Trophoblast cell (in vitro differentiated cells and primary cell): Measurements from ENCODE around the gene ASCC3.

Source experiments
- DNase-seq, 2 donors: peaks; one replicate each; pipeline ENCODE4 v3.0.0-alpha.2; 2016
- H2AFZ ChIP-seq: 2 replicates; pipeline ENCODE4 v1.6.1; 2013; ENCODE audit warnings: low read length, moderate library complexity, mild to moderate bottlenecking; ENCODE audit not compliant: insufficient read depth, poor library complexity
- H2AK5ac ChIP-seq: 2 replicates; pipeline ENCODE4 v1.6.1; 2013; ENCODE audit warnings: mild to moderate bottlenecking, low read length
- H2BK120ac ChIP-seq: 2 replicates; pipeline ENCODE4 v1.6.1; 2013; ENCODE audit warnings: low read length, mild to moderate bottlenecking, moderate library complexity; ENCODE audit not compliant: insufficient read depth, poor library complexity
- H2BK12ac ChIP-seq: 2 replicates; pipeline ENCODE4 v1.6.1; 2013; ENCODE audit warnings: mild to moderate bottlenecking, low read length, moderate library complexity
- H2BK5ac ChIP-seq: 2 replicates; pipeline ENCODE4 v1.6.1; 2013; ENCODE audit warnings: low read length, low read depth, moderate library complexity, mild to moderate bottlenecking; ENCODE audit not compliant: poor library complexity
- H3K14ac ChIP-seq: 2 replicates; pipeline ENCODE4 v1.6.1; 2013; ENCODE audit warnings: mild to moderate bottlenecking, low read length
- H3K18ac ChIP-seq: 2 replicates; pipeline ENCODE4 v1.6.1; 2013; ENCODE audit warnings: mild to moderate bottlenecking, low read length
- H3K23ac ChIP-seq: 2 replicates; pipeline ENCODE4 v1.6.1; 2013; ENCODE audit warnings: low read length
- H3K27ac ChIP-seq: 2 replicates; pipeline ENCODE4 v1.5.1; 2013; ENCODE audit warnings: low read depth, mild to moderate bottlenecking, inconsistent platforms, low read length, moderate library complexity
- H3K27me3 ChIP-seq: 2 replicates; pipeline ENCODE4 v1.6.1; 2013; ENCODE audit warnings: inconsistent platforms, mild to moderate bottlenecking, low read length, moderate library complexity; ENCODE audit not compliant: insufficient read depth
- H3K36me3 ChIP-seq, 2 experiments: 1 replicate in 1 of 2; 2 replicates in 1 of 2; pipeline ENCODE4 v1.6.1; 2013; ENCODE audit warnings: low read length in 2 of 2, mild to moderate bottlenecking in 2 of 2, moderate library complexity in 1 of 2; ENCODE audit not compliant: insufficient read depth in 2 of 2, control insufficient read depth in 1 of 2
- H3K4ac ChIP-seq: 2 replicates; pipeline ENCODE4 v1.6.1; 2013; ENCODE audit warnings: low read depth, mild to moderate bottlenecking, low read length, moderate library complexity
- H3K4me1 ChIP-seq, 2 experiments: 1 replicate in 1 of 2; 2 replicates in 1 of 2; pipeline ENCODE4 v1.6.1; 2013; ENCODE audit warnings: low read length in 2 of 2, mild to moderate bottlenecking in 2 of 2, moderate library complexity in 1 of 2; ENCODE audit not compliant: insufficient read depth in 2 of 2, control insufficient read depth in 1 of 2
- H3K4me2 ChIP-seq: 2 replicates; pipeline ENCODE4 v1.6.1; 2013; ENCODE audit warnings: inconsistent platforms, mild to moderate bottlenecking, low read length, moderate library complexity
- H3K4me3 ChIP-seq: 2 replicates; pipeline ENCODE4 v1.5.1; 2013; ENCODE audit warnings: mild to moderate bottlenecking, low read depth, low read length, inconsistent platforms
- H3K79me1 ChIP-seq: one replicate; pipeline ENCODE4 v1.6.1; 2013; ENCODE audit warnings: low read length
- H3K79me2 ChIP-seq: 2 replicates; pipeline ENCODE4 v1.6.1; 2013; ENCODE audit warnings: low read length, mild to moderate bottlenecking; ENCODE audit not compliant: control insufficient read depth, insufficient read depth, poor library complexity
- H3K9ac ChIP-seq: 2 replicates; pipeline ENCODE4 v1.6.1; 2013; ENCODE audit warnings: mild to moderate bottlenecking, low read length
- H3K9me3 ChIP-seq: 2 replicates; pipeline ENCODE4 v1.6.1; 2013; ENCODE audit warnings: low read depth, mild to moderate bottlenecking, control low read depth, inconsistent platforms, low read length; ENCODE audit not compliant: insufficient read depth
- H4K12ac ChIP-seq: 2 replicates; pipeline ENCODE4 v1.6.1; 2013; ENCODE audit warnings: low read depth, mild to moderate bottlenecking, low read length, moderate library complexity
- H4K8ac ChIP-seq: 2 replicates; pipeline ENCODE4 v1.6.1; 2013; ENCODE audit warnings: low read depth, mild to moderate bottlenecking, low read length, moderate library complexity
- H4K91ac ChIP-seq: one replicate; pipeline ENCODE4 v1.6.1; 2013; ENCODE audit warnings: low read depth, mild to moderate bottlenecking, low read length, moderate library complexity
- whole genome bisulfite sequencing: extraction: QIAGEN DNeasy Blood & Tissue Kit; methylation state at CpG from one replicate; pipeline ENCODE4 v1.1.7; 2013; ENCODE audit warnings: missing lambda C conversion rate; ENCODE audit not compliant: insufficient read length, insufficient coverage; ENCODE audit errors: extremely low coverage; 5-methylcytosine and 5-hydroxymethylcytosine counted together

The ASCC3 gene

GRCh38 chr6:100465701-100466409 is 415.3 kb downstream of the ASCC3 start:
- H3K4ac ChIP-seq: no peak overlapping the region
- H2BK120ac ChIP-seq: no peak overlapping the region
- no peaks in the 10 kb centered on the region for H3K79me1 ChIP-seq
- H3K9me3 ChIP-seq: peaks cover 4% of the 10 kb centered on the region
- H3K79me2 ChIP-seq: no peaks in the 10 kb centered on the region
- no peak overlapping the region for H2BK5ac ChIP-seq
- H2AK5ac ChIP-seq: no peak overlapping the region
- no peak overlapping the region for H3K9ac ChIP-seq
- no peak overlapping the region for H4K8ac ChIP-seq
- H3K4me1 ChIP-seq: peaks cover 8% of the 10 kb centered on the region in 2 experiments
- no peaks in the 10 kb centered on the region for H3K36me3 ChIP-seq
- no peak overlapping the region for H2BK12ac ChIP-seq
- DNase-seq: no peak
- H3K27ac ChIP-seq: no peak overlapping the region
- peaks cover 74% of the 10 kb centered on the region for H3K27me3 ChIP-seq
- H4K91ac ChIP-seq: no peak overlapping the region
- no peak overlapping the region for H4K12ac ChIP-seq
- H3K14ac ChIP-seq: no peak overlapping the region
- no CpG with 5 or more reads among the region's 20 CpGs for WGBS
- H3K23ac ChIP-seq: no peak overlapping the region
- H3K18ac ChIP-seq: no peak overlapping the region
- H3K4me2 ChIP-seq: no peak overlapping the region
- H2AFZ ChIP-seq: no peak overlapping the region
- no peak overlapping the region for H3K4me3 ChIP-seq

GRCh38 chr6:100464903-100465700 is 416.0 kb downstream of the ASCC3 start, which contains the start of gene SIM1:
SIM1 (minus strand) TSS chr6:100464921; CDS start chr6:100463468, 1,453 bp downstream.
- Histone ChIP-seq H3K4ac (no peak within 1 kb of the TSS), H3K23ac (no peak within 1 kb of the TSS), H3K9ac (no peak within 1 kb of the TSS), H3K27me3 (peaks cover 74% of the 10 kb centered on the region), H4K8ac (no peak within 1 kb of the TSS), H3K4me1 (peaks cover 8% of the 10 kb centered on the region in 2 experiments), H3K4me3 (peak within 1 kb of the TSS; percentile 68), H3K9me3 (peaks cover 4% of the 10 kb centered on the region), H2BK12ac (no peak within 1 kb of the TSS), H3K18ac (no peak within 1 kb of the TSS), H2AK5ac (no peak within 1 kb of the TSS), H3K27ac (no peak within 1 kb of the TSS), H4K12ac (peak within 1 kb of the TSS; percentile 35), H2BK5ac (no peak within 1 kb of the TSS), H3K79me2 (no peaks in the 10 kb centered on the region), H3K36me3 (no peaks in the 10 kb centered on the region), H2BK120ac (no peak within 1 kb of the TSS), H3K14ac (no peak within 1 kb of the TSS), H2AFZ (peak within 1 kb of the TSS; percentile 37), H4K91ac (no peak within 1 kb of the TSS), H3K4me2 (peak within 1 kb of the TSS; percentile 65), H3K79me1 (no peaks in the 10 kb centered on the region)
- peak; percentile 94 to 95 for DNase-seq
- no CpG with 5 or more reads among the region's 66 CpGs for WGBS

DNA sequence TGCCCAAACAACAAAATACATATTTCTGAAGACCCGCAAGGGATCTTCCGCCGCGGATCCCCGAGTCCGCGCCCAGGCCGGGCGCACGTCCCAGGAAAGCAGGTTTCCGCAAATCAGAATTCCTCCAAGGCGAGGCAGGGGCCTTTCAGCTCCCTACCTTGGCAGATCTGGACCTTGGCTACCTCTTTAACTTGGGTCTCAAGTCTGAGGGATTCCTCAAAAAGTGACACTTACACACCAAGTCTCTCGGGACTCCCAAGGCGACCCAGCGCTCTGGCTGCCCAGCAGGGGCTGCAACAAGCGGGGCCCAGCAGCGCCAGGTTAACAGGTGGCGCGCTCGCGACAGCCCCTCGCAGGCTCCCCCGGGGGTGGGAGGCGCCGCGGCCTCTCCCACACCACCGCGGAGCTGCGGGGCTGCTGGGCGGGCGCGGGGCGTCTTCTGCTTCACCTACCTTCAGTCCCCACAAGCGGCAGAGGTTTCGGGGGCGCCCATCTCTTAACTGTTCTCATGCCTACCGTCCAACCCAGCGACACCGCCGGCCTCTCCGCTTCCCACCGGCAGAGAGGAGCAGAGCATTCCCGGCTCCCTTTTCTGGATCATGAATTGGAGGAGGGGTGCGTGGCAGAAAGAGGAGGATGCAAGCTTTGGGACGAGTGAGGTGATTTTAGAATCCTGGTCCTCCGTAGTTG is 416.8 kb downstream of the ASCC3 start:
- peaks cover 8% of the 10 kb centered on the region in 2 experiments for H3K4me1 ChIP-seq
- H3K27ac ChIP-seq: no peak overlapping the region
- H2BK12ac ChIP-seq: no peak overlapping the region
- DNase-seq: no peak
- H3K79me2 ChIP-seq: no peaks in the 10 kb centered on the region
- H4K91ac ChIP-seq: no peak overlapping the region
- H4K8ac ChIP-seq: no peak overlapping the region
- H3K9ac ChIP-seq: no peak overlapping the region
- H2AK5ac ChIP-seq: no peak overlapping the region
- H3K79me1 ChIP-seq: no peaks in the 10 kb centered on the region
- H3K18ac ChIP-seq: no peak overlapping the region
- no peak overlapping the region for H4K12ac ChIP-seq
- no peak overlapping the region for H2BK5ac ChIP-seq
- H3K4ac ChIP-seq: no peak overlapping the region
- H3K9me3 ChIP-seq: peaks cover 4% of the 10 kb centered on the region
- H3K27me3 ChIP-seq: peaks cover 68% of the 10 kb centered on the region
- no peak overlapping the region for H3K4me3 ChIP-seq
- no peak overlapping the region for H2BK120ac ChIP-seq
- no peak overlapping the region for H3K23ac ChIP-seq
- no peak overlapping the region for H3K14ac ChIP-seq
- no peaks in the 10 kb centered on the region for H3K36me3 ChIP-seq
- WGBS: no CpG with 5 or more reads among the region's 46 CpGs
- H3K4me2 ChIP-seq: peak overlapping the region; percentile 65
- H2AFZ ChIP-seq: no peak overlapping the region

DNA sequence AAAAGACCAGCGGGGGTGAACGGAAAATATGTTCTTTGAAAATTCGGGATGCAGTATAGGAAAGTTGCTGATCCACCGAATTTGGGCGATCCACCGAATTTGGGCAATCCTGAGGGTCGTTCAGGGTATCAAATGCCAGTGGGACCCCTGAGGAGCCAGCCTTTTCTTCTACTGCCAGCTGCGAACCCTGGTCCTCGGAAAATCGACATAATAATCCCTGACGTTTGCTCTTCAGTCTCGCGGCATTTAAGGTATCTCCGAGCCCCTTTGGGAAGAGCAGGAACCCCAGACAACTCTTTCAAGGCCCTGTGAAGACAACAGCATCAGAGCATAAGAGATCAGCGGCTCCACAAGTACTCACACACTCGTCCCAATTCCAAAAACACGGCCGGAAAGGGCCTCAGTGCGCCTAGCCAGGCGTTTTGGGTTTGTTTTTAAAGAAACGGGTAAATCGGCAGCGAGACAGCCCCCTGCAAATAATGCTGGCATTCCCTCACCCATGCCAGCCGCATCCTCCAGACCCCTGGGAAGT is 417.4 kb downstream of the ASCC3 start:
- Histone ChIP-seq H3K4me2 (peak overlapping the region; percentile 65), H4K8ac (no peak overlapping the region), H3K9me3 (peaks cover 2% of the 10 kb centered on the region), H3K36me3 (no peaks in the 10 kb centered on the region), H3K4me1 (peaks cover 8% of the 10 kb centered on the region in 2 experiments), H2BK12ac (no peak overlapping the region), H2BK5ac (no peak overlapping the region), H2BK120ac (no peak overlapping the region), H3K4ac (no peak overlapping the region), H3K4me3 (no peak overlapping the region), H3K23ac (no peak overlapping the region), H3K27me3 (peaks cover 67% of the 10 kb centered on the region), H3K18ac (no peak overlapping the region), H3K14ac (no peak overlapping the region), H4K12ac (no peak overlapping the region), H3K9ac (no peak overlapping the region), H2AFZ (no peak overlapping the region), H3K79me2 (no peaks in the 10 kb centered on the region), H2AK5ac (no peak overlapping the region), H4K91ac (no peak overlapping the region), H3K79me1 (no peaks in the 10 kb centered on the region), H3K27ac (no peak overlapping the region)
- DNase-seq: no peak
- no CpG with 5 or more reads among the region's 24 CpGs for WGBS
